ENCODE data around the gene MEOX2. TPM values are rescaled to one million over a fixed set of nuclear protein-coding genes. Genes with fewer than 3 reads are reported as not detected.

MEOX2 gene
- total RNA-seq, 2 experiments from 2014 or later: not detected

GRCh38 chr7:15626041-15626440, 60.4 kb downstream of the MEOX2 start:
- Mint-ChIP-seq H3K36me3 (no peaks in the 10 kb centered on the region), H3K27ac (no peak overlapping the region), H3K27me3 (no peaks in the 10 kb centered on the region), H3K4me1 (ENCODE audit: low read depth) (no peaks in the 10 kb centered on the region), H3K9me3 (peaks cover 9% of the 10 kb centered on the region), H3K4me3 (no peak overlapping the region)
- ChIA-PET POLR2A (no interaction called here), CTCF (no interaction called here)
- no peak for DNase-seq
- intact Hi-C loops (cut with micrococcal nuclease): no loop called here

GRCh38 chr7:15625466-15625865, 61.0 kb downstream of the MEOX2 start:
- Mint-ChIP-seq H3K36me3 (no peaks in the 10 kb centered on the region), H3K4me1 (ENCODE audit: low read depth) (no peaks in the 10 kb centered on the region), H3K27me3 (no peaks in the 10 kb centered on the region), H3K27ac (no peak overlapping the region), H3K9me3 (peaks cover 9% of the 10 kb centered on the region), H3K4me3 (no peak overlapping the region)
- DNase-seq: no peak
- ChIA-PET POLR2A (no interaction called here), CTCF (no interaction called here)
- intact Hi-C loops (cut with micrococcal nuclease): no loop called here

GRCh38 chr7:15621468-15621867, 65.0 kb downstream of the MEOX2 start:
- intact Hi-C loops (cut with micrococcal nuclease): no loop called here
- no peak for DNase-seq

GRCh38 chr7:15620491-15621185, 65.8 kb downstream of the MEOX2 start:
- Mint-ChIP-seq H3K36me3 (no peaks in the 10 kb centered on the region), H3K4me1 (ENCODE audit: low read depth) (no peaks in the 10 kb centered on the region), H3K27me3 (no peaks in the 10 kb centered on the region), H3K4me3 (no peak overlapping the region), H3K27ac (no peak overlapping the region), H3K9me3 (peaks cover 7% of the 10 kb centered on the region)
- intact Hi-C loops (cut with micrococcal nuclease): no loop called here
- DNase-seq: no peak
- ChIA-PET POLR2A (no interaction called here), CTCF (no interaction called here)

More at GRCh38 chr7:15621468-15621867, 65.0 kb downstream of the MEOX2 start:
- H3K4me3 Mint-ChIP-seq: no peak overlapping the region
- H3K9me3 Mint-ChIP-seq: peaks cover 11% of the 10 kb centered on the region
- H3K4me1 Mint-ChIP-seq (ENCODE audit: low read depth): no peaks in the 10 kb centered on the region
- no peaks in the 10 kb centered on the region for H3K27me3 Mint-ChIP-seq
- no peak overlapping the region for H3K27ac Mint-ChIP-seq
- ChIA-PET CTCF (no interaction called here), POLR2A (no interaction called here)
- no peaks in the 10 kb centered on the region for H3K36me3 Mint-ChIP-seq

GRCh38 chr7:15618275-15618674, 68.2 kb downstream of the MEOX2 start:
- POLR2A ChIA-PET: no interaction called here
- H3K4me3 Mint-ChIP-seq: no peak overlapping the region
- CTCF ChIA-PET: no interaction called here
- no peaks in the 10 kb centered on the region for H3K36me3 Mint-ChIP-seq
- H3K4me1 Mint-ChIP-seq (ENCODE audit: low read depth): no peaks in the 10 kb centered on the region
- DNase-seq: no peak
- intact Hi-C loops (cut with micrococcal nuclease): no loop called here
- no peak overlapping the region for H3K27ac Mint-ChIP-seq
- peaks cover 7% of the 10 kb centered on the region for H3K9me3 Mint-ChIP-seq
- H3K27me3 Mint-ChIP-seq: no peaks in the 10 kb centered on the region

- Mint-ChIP-seq H3K27me3 (no peaks in the 10 kb centered on the region), H3K27ac (no peak overlapping the region), H3K4me3 (no peak overlapping the region), H3K9me3 (peaks cover 2% of the 10 kb centered on the region), H3K36me3 (no peaks in the 10 kb centered on the region), H3K4me1 (ENCODE audit: low read depth) (no peaks in the 10 kb centered on the region)
- POLR2A ChIA-PET: no interaction called here
- CTCF ChIA-PET: no interaction called here
- DNase-seq: no peak
- intact Hi-C loops (cut with micrococcal nuclease): no loop called here
Observed at GRCh38 chr7:15612205-15612604, 74.3 kb downstream of the MEOX2 start.

GRCh38 chr7:15610503-15610902, 76.0 kb downstream of the MEOX2 start:
- Mint-ChIP-seq H3K4me3 (no peak overlapping the region), H3K36me3 (no peaks in the 10 kb centered on the region), H3K9me3 (no peaks in the 10 kb centered on the region), H3K27ac (no peak overlapping the region), H3K27me3 (no peaks in the 10 kb centered on the region), H3K4me1 (ENCODE audit: low read depth) (no peaks in the 10 kb centered on the region)
- ChIA-PET CTCF (no interaction called here), POLR2A (no interaction called here)
- intact Hi-C loops (cut with micrococcal nuclease): no loop called here
- no peak for DNase-seq

- no peak for DNase-seq
- Mint-ChIP-seq H3K27me3 (no peaks in the 10 kb centered on the region), H3K27ac (no peak overlapping the region), H3K4me1 (ENCODE audit: low read depth) (no peaks in the 10 kb centered on the region), H3K36me3 (no peaks in the 10 kb centered on the region), H3K9me3 (no peaks in the 10 kb centered on the region), H3K4me3 (no peak overlapping the region)
- intact Hi-C loops (cut with micrococcal nuclease): no loop called here
- POLR2A ChIA-PET: no interaction called here
- CTCF ChIA-PET: no interaction called here
Observed at GRCh38 chr7:15609287-15609686, 77.2 kb downstream of the MEOX2 start.

- POLR2A ChIA-PET: no interaction called here
- H3K27ac Mint-ChIP-seq: no peak overlapping the region
- H3K4me3 Mint-ChIP-seq: no peak overlapping the region
- no peaks in the 10 kb centered on the region for H3K9me3 Mint-ChIP-seq
- H3K36me3 Mint-ChIP-seq: no peaks in the 10 kb centered on the region
- intact Hi-C loops (cut with micrococcal nuclease): no loop called here
- H3K4me1 Mint-ChIP-seq (ENCODE audit: low read depth): no peaks in the 10 kb centered on the region
- CTCF ChIA-PET: no interaction called here
- no peak for DNase-seq
- H3K27me3 Mint-ChIP-seq: no peaks in the 10 kb centered on the region
Observed at GRCh38 chr7:15607529-15608210, 78.8 kb downstream of the MEOX2 start.

- Mint-ChIP-seq H3K27me3 (no peaks in the 10 kb centered on the region), H3K4me1 (ENCODE audit: low read depth) (no peaks in the 10 kb centered on the region), H3K36me3 (no peaks in the 10 kb centered on the region), H3K27ac (no peak overlapping the region), H3K9me3 (no peaks in the 10 kb centered on the region), H3K4me3 (no peak overlapping the region)
- CTCF ChIA-PET: no interaction called here
- intact Hi-C loops (cut with micrococcal nuclease): no loop called here
- no peak for DNase-seq
- POLR2A ChIA-PET: no interaction called here
Observed at GRCh38 chr7:15606561-15606960, 79.9 kb downstream of the MEOX2 start.

GRCh38 chr7:15604166-15604565, 82.3 kb downstream of the MEOX2 start:
- intact Hi-C loops (cut with micrococcal nuclease): no loop called here
- no peaks in the 10 kb centered on the region for H3K27me3 Mint-ChIP-seq
- no peak for DNase-seq
- CTCF ChIA-PET: no interaction called here
- H3K9me3 Mint-ChIP-seq: no peaks in the 10 kb centered on the region
- H3K4me1 Mint-ChIP-seq (ENCODE audit: low read depth): no peaks in the 10 kb centered on the region
- no peaks in the 10 kb centered on the region for H3K36me3 Mint-ChIP-seq
- no peak overlapping the region for H3K27ac Mint-ChIP-seq
- no peak overlapping the region for H3K4me3 Mint-ChIP-seq
- POLR2A ChIA-PET: no interaction called here

- Mint-ChIP-seq H3K36me3 (no peaks in the 10 kb centered on the region), H3K27me3 (no peaks in the 10 kb centered on the region), H3K9me3 (no peaks in the 10 kb centered on the region), H3K4me1 (ENCODE audit: low read depth) (no peaks in the 10 kb centered on the region), H3K27ac (no peak overlapping the region), H3K4me3 (no peak overlapping the region)
- ChIA-PET CTCF (no interaction called here), POLR2A (no interaction called here)
- intact Hi-C loops (cut with micrococcal nuclease): no loop called here
- no peak for DNase-seq
Observed at GRCh38 chr7:15603124-15603523, 83.4 kb downstream of the MEOX2 start.

GRCh38 chr7:15602236-15602635, 84.2 kb downstream of the MEOX2 start:
- Mint-ChIP-seq H3K9me3 (no peaks in the 10 kb centered on the region), H3K36me3 (no peaks in the 10 kb centered on the region), H3K27ac (no peak overlapping the region), H3K4me1 (ENCODE audit: low read depth) (no peaks in the 10 kb centered on the region), H3K4me3 (no peak overlapping the region), H3K27me3 (no peaks in the 10 kb centered on the region)
- POLR2A ChIA-PET: no interaction called here
- no peak for DNase-seq
- intact Hi-C loops (cut with micrococcal nuclease): no loop called here
- CTCF ChIA-PET: no interaction called here
